PC-3 (cell line): ENCODE measurements around the gene MAP3K21.

ENCODE experiments used
- EZH2phosphoT487 ChIP-seq: fragments of 300-600 bp; sonication (generic); IDR thresholded peaks from 2 replicates; pipeline ENCODE4 v1.6.1; 2018; ENCODE audit warnings: mild to moderate bottlenecking, antibody characterized with exemption, low read length, borderline replicate concordance
- TF ChIP-seq, protein P1 (sequence below): fragments of 300-600 bp; sonication (generic); conservative IDR thresholded peaks from 2 replicates; pipeline ENCODE4 v1.5.1; 2017; ENCODE audit warnings: antibody characterized with exemption, low read depth, mild to moderate bottlenecking, low read length

DNA sequence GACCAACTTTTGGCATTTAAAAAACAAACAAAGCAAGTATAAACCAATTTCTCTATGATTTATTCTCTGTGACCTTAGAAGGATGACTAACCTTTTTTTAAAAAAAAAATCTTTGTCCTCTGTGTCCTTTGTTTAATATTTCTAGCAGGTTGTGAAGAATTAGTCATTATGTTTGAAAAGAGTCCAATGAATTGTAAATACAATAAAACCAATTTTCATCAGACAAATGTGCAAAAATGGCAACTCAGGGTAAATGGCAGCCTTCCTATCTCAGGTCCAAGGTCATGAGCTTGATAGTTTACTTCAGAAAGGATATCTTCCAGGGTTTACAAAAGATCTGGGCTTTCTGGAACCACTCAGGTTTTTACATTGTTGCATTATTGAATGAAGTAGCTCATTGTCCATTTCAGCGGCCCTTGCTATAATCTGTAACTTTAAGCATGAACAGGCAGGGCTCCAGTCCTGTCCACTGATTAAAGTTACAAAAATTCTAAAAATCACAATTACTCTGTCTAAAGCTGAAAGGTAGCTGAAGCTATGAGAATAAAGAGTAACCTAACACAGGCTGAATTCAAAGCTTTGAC is 11.7 kb upstream of the MAP3K21 start:
- TF ChIP-seq, protein P1, sequence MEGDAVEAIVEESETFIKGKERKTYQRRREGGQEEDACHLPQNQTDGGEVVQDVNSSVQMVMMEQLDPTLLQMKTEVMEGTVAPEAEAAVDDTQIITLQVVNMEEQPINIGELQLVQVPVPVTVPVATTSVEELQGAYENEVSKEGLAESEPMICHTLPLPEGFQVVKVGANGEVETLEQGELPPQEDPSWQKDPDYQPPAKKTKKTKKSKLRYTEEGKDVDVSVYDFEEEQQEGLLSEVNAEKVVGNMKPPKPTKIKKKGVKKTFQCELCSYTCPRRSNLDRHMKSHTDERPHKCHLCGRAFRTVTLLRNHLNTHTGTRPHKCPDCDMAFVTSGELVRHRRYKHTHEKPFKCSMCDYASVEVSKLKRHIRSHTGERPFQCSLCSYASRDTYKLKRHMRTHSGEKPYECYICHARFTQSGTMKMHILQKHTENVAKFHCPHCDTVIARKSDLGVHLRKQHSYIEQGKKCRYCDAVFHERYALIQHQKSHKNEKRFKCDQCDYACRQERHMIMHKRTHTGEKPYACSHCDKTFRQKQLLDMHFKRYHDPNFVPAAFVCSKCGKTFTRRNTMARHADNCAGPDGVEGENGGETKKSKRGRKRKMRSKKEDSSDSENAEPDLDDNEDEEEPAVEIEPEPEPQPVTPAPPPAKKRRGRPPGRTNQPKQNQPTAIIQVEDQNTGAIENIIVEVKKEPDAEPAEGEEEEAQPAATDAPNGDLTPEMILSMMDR: no peak
- no peak for TF ChIP-seq EZH2phosphoT487
